ENCODE results near the gene C5orf24.

Gene C5orf24

GRCh38 chr5:134877159-134877558 lies 31.4 kb downstream of the C5orf24 start (continued):
- no peak for TF ChIP-seq GLIS3 (CRISPR knock-in tag; IDR thresholded peaks at IDR 0.05)
- TF ChIP-seq PATZ1 (CRISPR knock-in tag; IDR thresholded peaks at IDR 0.05; ENCODE audit: borderline replicate concordance): no peak
- TF ChIP-seq ZC3H10 (CRISPR knock-in tag; IDR thresholded peaks at IDR 0.05): no peak
- TF ChIP-seq ESRRG (CRISPR knock-in tag; IDR thresholded peaks at IDR 0.05): no peak

GRCh38 chr5:134878403-134878802 lies 32.6 kb downstream of the C5orf24 start:
- no peak for ATAC-seq
- TF ChIP-seq ZNF70 (CRISPR knock-in tag; IDR thresholded peaks at IDR 0.05) (no peak), CREB5 (CRISPR knock-in tag; IDR thresholded peaks at IDR 0.05; ENCODE audit: low read depth) (no peak), TOX (CRISPR knock-in tag; IDR thresholded peaks at IDR 0.05; ENCODE audit: borderline replicate concordance) (no peak), ZFP3 (CRISPR knock-in tag; IDR thresholded peaks at IDR 0.05) (no peak), POU6F1 (CRISPR knock-in tag; IDR thresholded peaks at IDR 0.05; ENCODE audit: borderline replicate concordance, low read depth) (no peak), RARB (CRISPR knock-in tag; IDR thresholded peaks at IDR 0.05) (no peak), CSDC2 (CRISPR knock-in tag; IDR thresholded peaks at IDR 0.05) (no peak), PPARA (CRISPR knock-in tag; IDR thresholded peaks at IDR 0.05; ENCODE audit: borderline replicate concordance) (no peak), TSHZ2 (CRISPR knock-in tag; IDR thresholded peaks at IDR 0.05) (no peak), PATZ1 (CRISPR knock-in tag; IDR thresholded peaks at IDR 0.05; ENCODE audit: borderline replicate concordance) (no peak), ZFP30 (CRISPR knock-in tag; IDR thresholded peaks at IDR 0.05) (no peak), TCF4 (CRISPR knock-in tag; IDR thresholded peaks at IDR 0.05; ENCODE audit: borderline replicate concordance) (no peak), BACH2 (CRISPR knock-in tag; IDR thresholded peaks at IDR 0.05; ENCODE audit: borderline replicate concordance) (no peak), ZC3H10 (CRISPR knock-in tag; IDR thresholded peaks at IDR 0.05) (no peak), OSR1 (CRISPR knock-in tag; IDR thresholded peaks at IDR 0.05) (no peak), ZNF8 (CRISPR knock-in tag; IDR thresholded peaks at IDR 0.05) (no peak), CSRNP3 (CRISPR knock-in tag; IDR thresholded peaks at IDR 0.05) (no peak)

GRCh38 chr5:134879456-134879855 lies 33.7 kb downstream of the C5orf24 start:
- no peak for ATAC-seq
- no peak for TF ChIP-seq BACH2 (CRISPR knock-in tag; IDR thresholded peaks at IDR 0.05; ENCODE audit: borderline replicate concordance)
- no peak for TF ChIP-seq ISL1 (CRISPR knock-in tag; IDR thresholded peaks at IDR 0.05)
- no peak for TF ChIP-seq GLIS3 (CRISPR knock-in tag; IDR thresholded peaks at IDR 0.05)
- no peak for TF ChIP-seq OSR1 (CRISPR knock-in tag; IDR thresholded peaks at IDR 0.05)
- no peak for TF ChIP-seq ZC3H10 (CRISPR knock-in tag; IDR thresholded peaks at IDR 0.05)
- no peak for TF ChIP-seq CREB5 (CRISPR knock-in tag; IDR thresholded peaks at IDR 0.05; ENCODE audit: low read depth)
- TF ChIP-seq PATZ1 (CRISPR knock-in tag; IDR thresholded peaks at IDR 0.05; ENCODE audit: borderline replicate concordance): no peak
- TF ChIP-seq TSHZ2 (CRISPR knock-in tag; IDR thresholded peaks at IDR 0.05): no peak
